Natural killer cell (primary cell): Measurements from ENCODE around the gene PRDX5. TPM values are rescaled to one million over a fixed set of nuclear protein-coding genes. Genes with fewer than 3 reads are reported as not detected.

Experiments used
- ATAC-seq, 3 donors: fragments of 150-1000 bp in 2 of 3; fragments of 200-7000 bp in 1 of 3; cut with Tn5 transposase; 1 replicate in 1 of 3; 2 replicates in 2 of 3; pipeline ENCODE4 v1.10.0; 2021; ENCODE audit warnings: mild to moderate bottlenecking in 2 of 3, moderate library complexity in 2 of 3
- DNase-seq, 2 donors: peaks; one replicate each; pipeline versions ENCODE4 v3.0.0 to v3.0.0-alpha.2; 2013 to 2021; ENCODE audit warnings: mixed read lengths in 1 of 2
- H3K27ac ChIP-seq: one replicate; pipeline ENCODE4 v1.5.1; 2013; ENCODE audit warnings: mild to moderate bottlenecking, low read length
- H3K27me3 ChIP-seq: one replicate; pipeline ENCODE4 v1.6.1; 2013; ENCODE audit warnings: low read length; ENCODE audit not compliant: control insufficient read depth, insufficient read depth
- H3K36me3 ChIP-seq: one replicate; pipeline ENCODE4 v1.6.1; 2013; ENCODE audit warnings: low read length; ENCODE audit not compliant: control insufficient read depth, insufficient read depth
- H3K4me1 ChIP-seq: one replicate; pipeline ENCODE4 v1.6.1; 2013; ENCODE audit warnings: low read length; ENCODE audit not compliant: control insufficient read depth, insufficient read depth
- H3K4me3 ChIP-seq: one replicate; pipeline ENCODE4 v1.5.1; 2013; ENCODE audit warnings: low read length
- H3K9me3 ChIP-seq: one replicate; pipeline ENCODE4 v1.6.1; 2013; ENCODE audit warnings: low read length; ENCODE audit not compliant: control insufficient read depth, insufficient read depth
- H3K27ac Mint-ChIP-seq, 2 donors: one replicate each; pipeline ENCODE4 v1.8.0; 2022; ENCODE audit warnings: mild to moderate bottlenecking in 2 of 2, mixed read lengths in 2 of 2, moderate library complexity in 1 of 2
- H3K27me3 Mint-ChIP-seq, 2 donors: one replicate each; pipeline ENCODE4 v1.8.0; 2022; ENCODE audit warnings: low read depth in 2 of 2, mixed read lengths in 2 of 2
- H3K36me3 Mint-ChIP-seq: one replicate; pipeline ENCODE4 v1.8.0; 2022; ENCODE audit warnings: mixed read lengths
- H3K4me1 Mint-ChIP-seq, 2 donors: one replicate each; pipeline ENCODE4 v1.8.0; 2022; ENCODE audit warnings: mixed read lengths in 2 of 2
- H3K4me3 Mint-ChIP-seq: one replicate; pipeline ENCODE4 v1.8.0; 2022; ENCODE audit warnings: mild to moderate bottlenecking, moderate library complexity, mixed read lengths
- H3K9me3 Mint-ChIP-seq, 2 donors: one replicate each; pipeline ENCODE4 v1.8.0; 2022; ENCODE audit warnings: mixed read lengths in 2 of 2
- WGBS: methylation state at CpG from one replicate; pipeline ENCODE4 v1.1.7; 2013; ENCODE audit warnings: missing lambda C conversion rate; ENCODE audit not compliant: insufficient coverage; 5-methylcytosine and 5-hydroxymethylcytosine counted together
- intact Hi-C: fragments of 100-400 bp; cut with micrococcal nuclease; formaldehyde crosslinking; loops from one replicate; pipeline ENCODE4 v1.14.2; 2022
- total RNA-seq, 4 donors: library from RNA; stranded (reverse); fragments of 120-200 nt in 1 of 4; gene quantifications; one replicate each; pipeline versions ENCODE4 v1.2.3 to v1.2.4, GENCODE V29; 2013 to 2022
- TF ChIP-seq, protein P1 (sequence below): fragments of 200-600 bp; IDR thresholded peaks from one replicate; pipeline ENCODE4 v1.8.0; 2022; ENCODE audit warnings: antibody characterized with exemption

PRDX5 gene
- total RNA-seq, 3 donors from 2014 or later (not counting 1 experiment from before 2014, with no cell fraction given) = 85.9 to 104 (median 88.8) TPM

DNA sequence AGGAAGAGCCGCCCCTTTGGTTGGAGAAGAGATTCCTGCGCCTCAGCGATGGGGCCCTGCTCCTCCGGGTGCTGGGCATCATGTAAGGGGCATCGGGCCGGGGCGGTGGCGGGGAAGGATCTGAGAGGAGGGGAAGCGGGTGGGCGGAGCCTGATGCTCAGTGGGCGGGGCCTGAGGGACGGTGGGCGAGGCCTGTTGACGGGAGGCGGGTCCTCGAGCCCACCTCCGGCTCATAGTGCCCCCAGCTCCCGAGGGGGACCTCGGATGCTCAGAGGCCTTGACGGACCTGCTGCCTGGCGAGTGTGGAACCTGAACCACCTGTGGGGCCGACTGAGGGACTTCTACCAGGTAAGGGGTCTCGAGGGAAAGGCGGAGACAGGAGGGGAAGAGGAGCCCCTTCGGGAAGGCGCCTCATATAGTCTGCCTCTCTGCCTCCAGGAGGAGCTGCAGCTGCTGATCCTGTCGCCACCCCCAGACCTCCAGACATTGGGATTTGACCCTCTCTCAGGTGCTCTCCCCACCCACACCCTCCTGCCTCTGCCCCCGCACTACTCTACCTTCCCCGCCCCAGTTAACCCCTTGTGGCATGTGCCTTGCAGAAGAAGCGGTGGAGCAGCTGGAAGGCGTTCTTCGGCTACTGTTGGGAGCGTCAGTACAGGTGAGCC, 22.9 kb downstream of the PRDX5 start:
- Mint-ChIP-seq H3K9me3 (no peaks in the 10 kb centered on the region), H3K4me1 (peaks cover 30 to 58% of the 10 kb centered on the region in 2 donors), H3K27me3 (no peaks in the 10 kb centered on the region), H3K36me3 (no peaks in the 10 kb centered on the region), H3K27ac (peak overlapping the region; percentile 96 to 98), H3K4me3 (peak overlapping the region; percentile 95)
- ATAC-seq (peak; percentile 52 to 68 (median 58)), DNase-seq (peak; percentile 82 to 85)
- H3K4me3 ChIP-seq = peak overlapping the region; percentile 89
- H3K9me3 ChIP-seq = no peaks in the 10 kb centered on the region
- WGBS = 26% methylated on average over 33 of the region's 33 CpGs
- peaks cover 48% of the 10 kb centered on the region for H3K4me1 ChIP-seq
- H3K27ac ChIP-seq = peak overlapping the region; percentile 98
- peaks cover 45% of the 10 kb centered on the region for H3K36me3 ChIP-seq
- TF ChIP-seq, protein P1, sequence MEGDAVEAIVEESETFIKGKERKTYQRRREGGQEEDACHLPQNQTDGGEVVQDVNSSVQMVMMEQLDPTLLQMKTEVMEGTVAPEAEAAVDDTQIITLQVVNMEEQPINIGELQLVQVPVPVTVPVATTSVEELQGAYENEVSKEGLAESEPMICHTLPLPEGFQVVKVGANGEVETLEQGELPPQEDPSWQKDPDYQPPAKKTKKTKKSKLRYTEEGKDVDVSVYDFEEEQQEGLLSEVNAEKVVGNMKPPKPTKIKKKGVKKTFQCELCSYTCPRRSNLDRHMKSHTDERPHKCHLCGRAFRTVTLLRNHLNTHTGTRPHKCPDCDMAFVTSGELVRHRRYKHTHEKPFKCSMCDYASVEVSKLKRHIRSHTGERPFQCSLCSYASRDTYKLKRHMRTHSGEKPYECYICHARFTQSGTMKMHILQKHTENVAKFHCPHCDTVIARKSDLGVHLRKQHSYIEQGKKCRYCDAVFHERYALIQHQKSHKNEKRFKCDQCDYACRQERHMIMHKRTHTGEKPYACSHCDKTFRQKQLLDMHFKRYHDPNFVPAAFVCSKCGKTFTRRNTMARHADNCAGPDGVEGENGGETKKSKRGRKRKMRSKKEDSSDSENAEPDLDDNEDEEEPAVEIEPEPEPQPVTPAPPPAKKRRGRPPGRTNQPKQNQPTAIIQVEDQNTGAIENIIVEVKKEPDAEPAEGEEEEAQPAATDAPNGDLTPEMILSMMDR = no peak
- H3K27me3 ChIP-seq = no peaks in the 10 kb centered on the region
- intact Hi-C loops = loop anchor here (1.0 to 5.0 kb wide), 4 partner anchors 24 to 134 kb away; partner anchors contain the start of genes ESRRA, FERMT3 and TRMT112

DNA sequence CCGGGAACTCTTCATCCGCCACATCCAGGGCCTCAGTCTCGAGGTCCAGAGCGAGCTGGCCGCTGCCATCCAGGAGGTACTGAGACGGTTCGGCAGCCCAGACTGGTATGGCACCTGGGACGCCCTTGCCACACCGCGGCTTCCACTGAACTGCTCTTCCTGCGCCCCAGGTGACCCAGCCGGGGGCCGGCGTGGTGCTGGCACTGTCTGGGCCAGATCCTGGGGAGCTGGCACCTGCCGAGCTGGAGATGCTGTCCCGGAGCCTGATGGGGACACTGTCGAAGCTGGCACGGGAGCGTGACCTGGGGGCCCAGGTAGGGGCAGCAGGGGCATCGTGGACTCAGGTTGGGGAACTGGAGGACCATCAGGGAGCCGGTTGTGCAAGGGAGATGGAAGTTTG, 23.5 kb downstream of the PRDX5 start:
- no peak overlapping the region for H3K4me3 ChIP-seq
- no peaks in the 10 kb centered on the region for H3K9me3 Mint-ChIP-seq
- peaks cover 33 to 60% of the 10 kb centered on the region in 2 donors for H3K4me1 Mint-ChIP-seq
- TF ChIP-seq, protein P1 = no peak
- H3K27me3 ChIP-seq = no peaks in the 10 kb centered on the region
- H3K4me3 Mint-ChIP-seq = peak overlapping the region; percentile 95
- intact Hi-C loops = loop anchor here (2.0 to 5.0 kb wide), 3 partner anchors 34 to 134 kb away; partner anchors contain the start of genes ESRRA and FERMT3
- WGBS = 92% methylated on average over 21 of the region's 21 CpGs
- H3K27me3 Mint-ChIP-seq = no peaks in the 10 kb centered on the region
- no peak overlapping the region for H3K27ac ChIP-seq
- peak overlapping the region; percentile 96 to 98 for H3K27ac Mint-ChIP-seq
- ATAC-seq = no peak
- peaks cover 48% of the 10 kb centered on the region for H3K4me1 ChIP-seq
- H3K9me3 ChIP-seq = no peaks in the 10 kb centered on the region
- no peak for DNase-seq
- H3K36me3 Mint-ChIP-seq = no peaks in the 10 kb centered on the region
- H3K36me3 ChIP-seq = peaks cover 48% of the 10 kb centered on the region

DNA sequence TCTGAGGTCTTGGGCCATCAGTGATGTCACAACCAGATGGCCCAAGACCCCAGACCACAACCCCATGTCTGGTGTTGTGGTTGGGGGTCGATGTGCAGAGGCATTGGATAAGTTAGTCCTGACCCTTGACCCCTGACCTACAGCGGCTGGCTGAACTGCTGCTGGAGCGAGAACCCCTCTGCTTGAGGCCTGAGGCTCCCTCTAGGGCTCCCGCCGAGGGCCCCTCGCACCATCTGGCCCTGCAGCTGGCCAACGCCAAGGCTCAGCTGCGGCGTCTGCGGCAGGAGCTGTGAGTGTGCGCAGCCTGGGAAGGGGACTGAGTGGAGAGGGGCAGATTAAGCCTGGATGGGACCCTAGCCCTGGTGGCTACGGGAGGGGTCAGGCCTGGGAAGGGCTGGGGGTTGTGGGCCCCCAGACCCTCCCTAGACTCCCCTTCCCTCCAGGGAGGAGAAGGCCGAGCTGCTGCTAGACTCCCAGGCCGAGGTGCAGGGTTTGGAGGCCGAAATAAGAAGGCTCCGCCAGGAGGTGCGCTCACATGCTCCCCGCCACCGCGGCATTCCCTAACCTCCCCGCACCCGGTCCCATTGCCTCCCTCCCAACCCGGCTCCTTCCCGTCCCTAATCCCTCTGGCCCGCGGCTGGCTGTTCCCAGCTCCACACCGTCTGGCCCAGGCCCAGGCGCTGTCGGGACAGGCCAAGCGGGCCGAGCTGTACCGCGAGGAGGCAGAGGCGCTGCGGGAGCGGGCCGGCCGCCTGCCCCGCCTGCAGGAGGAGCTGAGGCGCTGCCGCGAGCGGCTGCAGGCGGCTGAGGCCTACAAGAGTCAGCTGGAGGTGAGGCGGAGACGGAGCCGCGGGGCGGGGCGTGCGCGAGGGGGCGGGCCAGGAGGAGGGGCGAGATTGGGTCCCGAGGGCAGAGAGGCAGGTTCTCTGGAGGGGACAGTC, 24.2 kb downstream of the PRDX5 start:
- TF ChIP-seq, protein P1 = peak; percentile 11
- Histone ChIP-seq H3K36me3 (peaks cover 50% of the 10 kb centered on the region), H3K27ac (no peak overlapping the region), H3K4me3 (no peak overlapping the region), H3K4me1 (peaks cover 48% of the 10 kb centered on the region), H3K27me3 (no peaks in the 10 kb centered on the region), H3K9me3 (no peaks in the 10 kb centered on the region)
- Mint-ChIP-seq H3K9me3 (no peaks in the 10 kb centered on the region), H3K36me3 (no peaks in the 10 kb centered on the region), H3K4me1 (peaks cover 33 to 61% of the 10 kb centered on the region in 2 donors), H3K27me3 (no peaks in the 10 kb centered on the region), H3K27ac (peak overlapping the region; percentile 96 to 98), H3K4me3 (peak overlapping the region; percentile 95)
- DNase-seq (peak; percentile 91), ATAC-seq (peak; percentile 66 to 79 (median 67))
- intact Hi-C loops = loop anchor here (2.0 to 5.0 kb wide), 3 partner anchors 35 to 135 kb away; partner anchors contain the start of genes ESRRA and FERMT3
- WGBS = 45% methylated on average over 55 of the region's 55 CpGs
